ENCODE measurements around the gene OCEL1. TPM values are rescaled to one million over a fixed set of nuclear protein-coding genes. Genes with fewer than 3 reads are reported as not detected.

OCEL1 gene
- total and polyA plus RNA-seq, 2 of the 13 experiments (the other 11 are each of a cell fraction or from before 2014, with no cell fraction given) = 10.6 to 17.2 TPM

DNA sequence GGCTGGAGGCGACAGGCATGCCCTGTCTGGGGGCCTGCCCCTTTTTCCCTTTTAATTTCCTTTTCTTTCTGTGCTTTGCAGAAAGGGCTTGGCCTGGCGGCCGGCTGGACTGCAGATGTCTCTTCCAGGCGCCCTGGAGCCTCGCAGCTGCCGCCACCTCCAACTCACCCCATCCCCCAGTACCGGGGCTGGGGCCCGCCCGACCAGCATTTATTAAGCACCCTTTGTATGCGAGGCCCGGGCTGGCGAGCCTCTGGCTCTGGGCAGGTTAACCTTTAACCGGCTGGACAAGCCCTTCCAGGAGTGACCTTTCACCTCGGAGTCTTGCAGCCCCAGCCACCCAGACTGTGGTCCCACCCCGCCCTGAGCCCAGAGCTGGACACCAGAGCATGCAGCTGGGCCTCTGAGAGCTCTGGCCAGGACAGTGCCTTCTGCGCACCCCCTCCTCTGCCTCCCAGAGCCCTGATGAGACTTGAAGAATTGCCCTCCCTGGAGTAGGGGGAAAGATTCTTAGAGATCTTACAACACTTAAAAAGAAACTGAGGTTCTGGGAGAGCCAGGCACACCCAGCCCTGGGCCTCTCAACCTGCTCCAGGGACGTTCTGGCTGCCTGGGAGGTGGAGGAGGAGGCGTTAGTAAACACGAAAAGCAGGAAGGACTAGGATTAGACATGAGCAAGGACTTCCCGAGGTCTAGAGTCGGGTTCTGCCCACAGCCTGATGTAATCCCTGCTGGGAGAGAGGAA lies 20.8 kb downstream of the OCEL1 start (continued):
- TF ChIP-seq MAZ (IDR thresholded peaks at IDR 0.05; ENCODE audit: borderline replicate concordance, low read depth, low read length) (no peak; the same call in 1 of the 2 replicates), MAZ (CRISPR knock-in tag; IDR thresholded peaks at IDR 0.05; ENCODE audit: low read depth) (peak; percentile 10; the same call in 1 of the 2 replicates), NRL (CRISPR knock-in tag; IDR thresholded peaks at IDR 0.05; ENCODE audit: borderline replicate concordance) (0 out of 2 replicates have a peak, but pooled peaks have one; percentile 13), ZFX (CRISPR knock-in tag; IDR thresholded peaks at IDR 0.05; ENCODE audit: low read depth) (peak; percentile 60; the same call in 1 of the 2 replicates), NCOA1 (CRISPR knock-in tag; IDR thresholded peaks at IDR 0.05) (no peak), ZMYM3 (CRISPR knock-in tag; IDR thresholded peaks at IDR 0.05) (peak; percentile 100), CHD2 (IDR thresholded peaks at IDR 0.05; ENCODE audit: low read depth, low read length) (no peak), CBX1 (IDR thresholded peaks at IDR 0.05; ENCODE audit: low read depth) (no peak), ERF (CRISPR knock-in tag; IDR thresholded peaks at IDR 0.05) (no peak), ARNT2 (CRISPR knock-in tag; IDR thresholded peaks at IDR 0.05; ENCODE audit: low read depth) (no peak), DMAP1 (CRISPR knock-in tag; IDR thresholded peaks at IDR 0.05) (no peak), TARDBP (CRISPR knock-in tag; IDR thresholded peaks at IDR 0.05) (no peak), ISX (CRISPR knock-in tag; conservative IDR thresholded peaks at IDR 0.05) (no peak), ETV6 (CRISPR knock-in tag; conservative IDR thresholded peaks at IDR 0.05) (no peak), ZMYM2 (CRISPR knock-in tag; IDR thresholded peaks at IDR 0.05) (0 out of 2 replicates have a peak, but pooled peaks have one; percentile 58), MEIS2 (CRISPR knock-in tag; IDR thresholded peaks at IDR 0.05) (no peak), MXD4 (CRISPR knock-in tag; IDR thresholded peaks at IDR 0.05) (0 out of 2 replicates have a peak, but pooled peaks have one; percentile 33), ZBTB3 (CRISPR knock-in tag; IDR thresholded peaks at IDR 0.05; ENCODE audit: borderline replicate concordance, low read depth) (no peak), RARA (CRISPR knock-in tag; IDR thresholded peaks at IDR 0.05) (peak; percentile 38; the same call in 1 of the 2 replicates), ETV5 (CRISPR knock-in tag; IDR thresholded peaks at IDR 0.05; ENCODE audit: borderline replicate concordance) (0 out of 2 replicates have a peak, but pooled peaks have one; percentile 22), ZNF629 (CRISPR knock-in tag; conservative IDR thresholded peaks at IDR 0.05) (no peak)
- TF ChIP-seq, protein P1, sequence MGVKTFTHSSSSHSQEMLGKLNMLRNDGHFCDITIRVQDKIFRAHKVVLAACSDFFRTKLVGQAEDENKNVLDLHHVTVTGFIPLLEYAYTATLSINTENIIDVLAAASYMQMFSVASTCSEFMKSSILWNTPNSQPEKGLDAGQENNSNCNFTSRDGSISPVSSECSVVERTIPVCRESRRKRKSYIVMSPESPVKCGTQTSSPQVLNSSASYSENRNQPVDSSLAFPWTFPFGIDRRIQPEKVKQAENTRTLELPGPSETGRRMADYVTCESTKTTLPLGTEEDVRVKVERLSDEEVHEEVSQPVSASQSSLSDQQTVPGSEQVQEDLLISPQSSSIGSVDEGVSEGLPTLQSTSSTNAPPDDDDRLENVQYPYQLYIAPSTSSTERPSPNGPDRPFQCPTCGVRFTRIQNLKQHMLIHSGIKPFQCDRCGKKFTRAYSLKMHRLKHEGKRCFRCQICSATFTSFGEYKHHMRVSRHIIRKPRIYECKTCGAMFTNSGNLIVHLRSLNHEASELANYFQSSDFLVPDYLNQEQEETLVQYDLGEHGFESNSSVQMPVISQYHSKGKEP (CRISPR knock-in tag; IDR thresholded peaks at IDR 0.05) = no peak
- TF ChIP-seq, protein P2, sequence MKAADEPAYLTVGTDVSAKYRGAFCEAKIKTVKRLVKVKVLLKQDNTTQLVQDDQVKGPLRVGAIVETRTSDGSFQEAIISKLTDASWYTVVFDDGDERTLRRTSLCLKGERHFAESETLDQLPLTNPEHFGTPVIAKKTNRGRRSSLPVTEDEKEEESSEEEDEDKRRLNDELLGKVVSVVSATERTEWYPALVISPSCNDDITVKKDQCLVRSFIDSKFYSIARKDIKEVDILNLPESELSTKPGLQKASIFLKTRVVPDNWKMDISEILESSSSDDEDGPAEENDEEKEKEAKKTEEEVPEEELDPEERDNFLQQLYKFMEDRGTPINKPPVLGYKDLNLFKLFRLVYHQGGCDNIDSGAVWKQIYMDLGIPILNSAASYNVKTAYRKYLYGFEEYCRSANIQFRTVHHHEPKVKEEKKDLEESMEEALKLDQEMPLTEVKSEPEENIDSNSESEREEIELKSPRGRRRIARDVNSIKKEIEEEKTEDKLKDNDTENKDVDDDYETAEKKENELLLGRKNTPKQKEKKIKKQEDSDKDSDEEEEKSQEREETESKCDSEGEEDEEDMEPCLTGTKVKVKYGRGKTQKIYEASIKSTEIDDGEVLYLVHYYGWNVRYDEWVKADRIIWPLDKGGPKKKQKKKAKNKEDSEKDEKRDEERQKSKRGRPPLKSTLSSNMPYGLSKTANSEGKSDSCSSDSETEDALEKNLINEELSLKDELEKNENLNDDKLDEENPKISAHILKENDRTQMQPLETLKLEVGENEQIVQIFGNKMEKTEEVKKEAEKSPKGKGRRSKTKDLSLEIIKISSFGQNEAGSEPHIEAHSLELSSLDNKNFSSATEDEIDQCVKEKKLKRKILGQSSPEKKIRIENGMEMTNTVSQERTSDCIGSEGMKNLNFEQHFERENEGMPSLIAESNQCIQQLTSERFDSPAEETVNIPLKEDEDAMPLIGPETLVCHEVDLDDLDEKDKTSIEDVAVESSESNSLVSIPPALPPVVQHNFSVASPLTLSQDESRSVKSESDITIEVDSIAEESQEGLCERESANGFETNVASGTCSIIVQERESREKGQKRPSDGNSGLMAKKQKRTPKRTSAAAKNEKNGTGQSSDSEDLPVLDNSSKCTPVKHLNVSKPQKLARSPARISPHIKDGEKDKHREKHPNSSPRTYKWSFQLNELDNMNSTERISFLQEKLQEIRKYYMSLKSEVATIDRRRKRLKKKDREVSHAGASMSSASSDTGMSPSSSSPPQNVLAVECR (CRISPR knock-in tag; IDR thresholded peaks at IDR 0.05; ENCODE audit: borderline replicate concordance) = 0 out of 2 replicates have a peak, but pooled peaks have one; percentile 19
- TF ChIP-seq, protein P3, sequence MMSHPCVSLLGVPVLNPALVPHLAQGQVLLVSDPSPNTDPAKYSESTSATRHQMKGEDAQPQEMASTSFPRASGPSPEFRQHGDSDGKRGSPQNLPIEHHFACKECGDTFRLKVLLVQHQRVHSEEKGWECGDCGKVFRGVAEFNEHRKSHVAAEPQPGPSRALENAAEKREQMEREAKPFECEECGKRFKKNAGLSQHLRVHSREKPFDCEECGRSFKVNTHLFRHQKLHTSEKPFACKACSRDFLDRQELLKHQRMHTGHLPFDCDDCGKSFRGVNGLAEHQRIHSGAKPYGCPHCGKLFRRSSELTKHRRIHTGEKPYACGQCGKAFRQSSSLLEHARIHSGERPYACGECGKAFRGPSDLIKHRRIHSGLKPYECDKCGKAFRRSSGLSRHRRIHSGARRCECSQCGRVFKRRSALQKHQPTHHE (CRISPR knock-in tag; IDR thresholded peaks at IDR 0.05; ENCODE audit: borderline replicate concordance) = no peak; the same call in 1 of the 2 replicates

Data from HepG2 (cell line).